Transverse colon (tissue), 3 donors: ENCODE data around the gene RWDD1.

Experiments used
- POLR2A ChIP-seq: fragments of 450-650 bp; IDR thresholded peaks from one replicate; pipeline ENCODE4 v1.6.1; 2016; ENCODE audit warnings: antibody characterized with exemption, mild to moderate bottlenecking, moderate library complexity
- TF ChIP-seq, protein P1 (sequence below), 5 experiments: fragments of 200-600 bp in 3 of 5; fragments of 450-650 bp in 2 of 5; sonication (generic) in 3 of 5; IDR thresholded peaks; 1 replicate in 2 of 5; 2 replicates in 3 of 5; pipeline ENCODE4 v1.5.1; 2016 to 2017; ENCODE audit warnings: antibody characterized with exemption in 5 of 5, inconsistent platforms in 3 of 5, mild to moderate bottlenecking in 2 of 5, moderate library complexity in 1 of 5

DNA sequence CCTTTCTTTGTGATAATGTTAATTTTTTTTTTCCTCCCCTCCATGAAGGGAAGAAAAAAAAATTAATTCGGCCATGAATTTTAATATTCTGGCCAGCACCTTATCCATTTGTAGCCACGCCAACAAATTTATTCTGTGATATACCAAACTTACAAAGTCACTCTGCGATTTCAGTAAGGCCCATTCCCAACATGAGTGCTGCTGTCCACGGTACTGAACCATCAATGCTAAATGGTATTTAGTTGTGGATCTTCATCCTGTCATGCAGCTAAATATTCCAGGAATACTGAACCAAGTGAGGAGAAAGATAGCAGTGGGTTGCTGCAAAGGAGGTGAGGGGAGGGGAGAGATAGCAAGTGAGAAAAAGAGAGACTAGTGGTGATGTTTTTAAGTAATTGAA lies 25.5 kb downstream of the RWDD1 start:
- TF ChIP-seq, protein P1, sequence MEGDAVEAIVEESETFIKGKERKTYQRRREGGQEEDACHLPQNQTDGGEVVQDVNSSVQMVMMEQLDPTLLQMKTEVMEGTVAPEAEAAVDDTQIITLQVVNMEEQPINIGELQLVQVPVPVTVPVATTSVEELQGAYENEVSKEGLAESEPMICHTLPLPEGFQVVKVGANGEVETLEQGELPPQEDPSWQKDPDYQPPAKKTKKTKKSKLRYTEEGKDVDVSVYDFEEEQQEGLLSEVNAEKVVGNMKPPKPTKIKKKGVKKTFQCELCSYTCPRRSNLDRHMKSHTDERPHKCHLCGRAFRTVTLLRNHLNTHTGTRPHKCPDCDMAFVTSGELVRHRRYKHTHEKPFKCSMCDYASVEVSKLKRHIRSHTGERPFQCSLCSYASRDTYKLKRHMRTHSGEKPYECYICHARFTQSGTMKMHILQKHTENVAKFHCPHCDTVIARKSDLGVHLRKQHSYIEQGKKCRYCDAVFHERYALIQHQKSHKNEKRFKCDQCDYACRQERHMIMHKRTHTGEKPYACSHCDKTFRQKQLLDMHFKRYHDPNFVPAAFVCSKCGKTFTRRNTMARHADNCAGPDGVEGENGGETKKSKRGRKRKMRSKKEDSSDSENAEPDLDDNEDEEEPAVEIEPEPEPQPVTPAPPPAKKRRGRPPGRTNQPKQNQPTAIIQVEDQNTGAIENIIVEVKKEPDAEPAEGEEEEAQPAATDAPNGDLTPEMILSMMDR (IDR thresholded peaks at IDR 0.05) = no peak
- no peak for TF ChIP-seq POLR2A
